OCI-LY7 (cell line): ENCODE measurements around the gene CYTIP.

Experiments
- CTCF ChIP-seq: fragments of 200-600 bp; sonication (generic); conservative IDR thresholded peaks from 2 replicates; pipeline ENCODE4 v1.5.1; 2014; ENCODE audit warnings: mild to moderate bottlenecking, antibody characterized with exemption, low read length, moderate library complexity, mixed read lengths
- EZH2phosphoT487 ChIP-seq: fragments of 200-600 bp; sonication (generic); IDR thresholded peaks from 2 replicates; pipeline ENCODE4 v1.6.1; 2018; ENCODE audit warnings: low read depth, borderline replicate concordance, mild to moderate bottlenecking, mixed run types, antibody characterized with exemption, low read length, moderate library complexity, mixed read lengths

DNA sequence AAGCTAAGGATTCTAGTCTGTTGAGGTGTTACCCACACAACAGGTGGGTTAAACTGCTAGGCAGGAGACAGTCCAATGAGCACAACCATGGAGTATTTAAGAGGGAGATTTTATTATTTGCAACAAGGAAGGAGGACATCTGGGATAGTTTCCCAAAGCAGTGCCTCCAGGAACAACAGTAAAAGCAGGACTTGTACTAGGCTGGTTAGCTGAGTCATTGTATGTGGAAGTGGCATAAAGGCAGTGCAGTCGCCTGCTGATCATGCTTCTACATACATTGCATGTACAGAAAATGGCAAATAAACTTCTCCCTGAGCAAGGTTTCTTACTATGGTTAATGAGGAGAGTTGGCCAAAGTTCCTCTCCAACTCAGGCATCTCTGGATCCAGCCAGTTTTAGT lies 46.1 kb upstream of the CYTIP start:
- TF ChIP-seq CTCF = no peak
- TF ChIP-seq EZH2phosphoT487 = no peak
